ENCODE measurements around the gene WFDC1.

The WFDC1 gene

GRCh38 chr16:84283314-84284153, 11.1 kb upstream of the WFDC1 start:
- Histone ChIP-seq H3K27me3 (replicated peaks; ENCODE audit: control insufficient read depth, insufficient read depth, low read length) (no peaks in the 10 kb centered on the region; the same call in 1 of the 2 replicates), H3K36me3 (ENCODE audit: control insufficient read depth, insufficient read depth, low read length) (no peaks in the 10 kb centered on the region), H3K4me3 (replicated peaks; ENCODE audit: low read depth, low read length) (no peak overlapping the region)
- no peak for DNase-seq (ENCODE audit: extremely low read depth, insufficient read length)
- no peak for TF ChIP-seq CTCF (IDR thresholded peaks at IDR 0.05; ENCODE audit: insufficient read depth, low read length, poor library complexity, severe bottlenecking)

- DNase-seq (ENCODE audit: extremely low read depth, insufficient read length), result no peak
- no peak for TF ChIP-seq CTCF (IDR thresholded peaks at IDR 0.05; ENCODE audit: insufficient read depth, low read length, poor library complexity, severe bottlenecking)
- H3K4me3 ChIP-seq (replicated peaks; ENCODE audit: low read depth, low read length), result no peak overlapping the region
Measured at GRCh38 chr16:84284154-84284722, 10.4 kb upstream of the WFDC1 start.

GRCh38 chr16:84286578-84287240, 8.0 kb upstream of the WFDC1 start:
- TF ChIP-seq CTCF (IDR thresholded peaks at IDR 0.05; ENCODE audit: insufficient read depth, low read length, poor library complexity, severe bottlenecking), result no peak
- Histone ChIP-seq H3K4me3 (replicated peaks; ENCODE audit: low read depth, low read length) (no peak overlapping the region), H3K36me3 (ENCODE audit: control insufficient read depth, insufficient read depth, low read length) (no peaks in the 10 kb centered on the region), H3K27me3 (replicated peaks; ENCODE audit: control insufficient read depth, insufficient read depth, low read length) (no peaks in the 10 kb centered on the region; the same call in 1 of the 2 replicates)
- DNase-seq (ENCODE audit: extremely low read depth, insufficient read length), result no peak

More at GRCh38 chr16:84284154-84284722, 10.4 kb upstream of the WFDC1 start:
- H3K27me3 ChIP-seq (replicated peaks; ENCODE audit: control insufficient read depth, insufficient read depth, low read length), result no peaks in the 10 kb centered on the region; the same call in 1 of the 2 replicates
- no peaks in the 10 kb centered on the region for H3K36me3 ChIP-seq (ENCODE audit: control insufficient read depth, insufficient read depth, low read length)

- TF ChIP-seq CTCF (IDR thresholded peaks at IDR 0.05; ENCODE audit: insufficient read depth, low read length, poor library complexity, severe bottlenecking), result no peak
- H3K4me3 ChIP-seq (replicated peaks; ENCODE audit: low read depth, low read length), result no peak overlapping the region
- no peaks in the 10 kb centered on the region; the same call in 1 of the 2 replicates for H3K27me3 ChIP-seq (replicated peaks; ENCODE audit: control insufficient read depth, insufficient read depth, low read length)
- DNase-seq (ENCODE audit: extremely low read depth, insufficient read length), result no peak
- H3K36me3 ChIP-seq (ENCODE audit: control insufficient read depth, insufficient read depth, low read length), result no peaks in the 10 kb centered on the region
Measured at GRCh38 chr16:84288902-84289301, 5.8 kb upstream of the WFDC1 start.

- no peak overlapping the region for H3K4me3 ChIP-seq (replicated peaks; ENCODE audit: low read depth, low read length)
- DNase-seq (ENCODE audit: extremely low read depth, insufficient read length), result no peak
- no peaks in the 10 kb centered on the region; the same call in 1 of the 2 replicates for H3K27me3 ChIP-seq (replicated peaks; ENCODE audit: control insufficient read depth, insufficient read depth, low read length)
- TF ChIP-seq CTCF (IDR thresholded peaks at IDR 0.05; ENCODE audit: insufficient read depth, low read length, poor library complexity, severe bottlenecking), result no peak
- H3K36me3 ChIP-seq (ENCODE audit: control insufficient read depth, insufficient read depth, low read length), result no peaks in the 10 kb centered on the region
Measured at GRCh38 chr16:84291226-84291625, 3.5 kb upstream of the WFDC1 start.

Data from GM06990 (cell line).